ENCODE data around the gene SEMA3F.

Gene SEMA3F

GRCh38 chr3:50167841-50168209 lies 12.7 kb downstream of the SEMA3F start:
- H3F3A ChIP-seq (ENCODE audit: insufficient read depth) = no peaks in the 10 kb centered on the region
- TF ChIP-seq EZH2phosphoT487 (conservative IDR thresholded peaks at IDR 0.05; ENCODE audit: low read length) (no peak), CTCF (IDR thresholded peaks at IDR 0.05; ENCODE audit: insufficient read depth, low read length, poor library complexity, severe bottlenecking) (no peak)
- H3K9ac ChIP-seq (ENCODE audit: low read length) = no peak overlapping the region
- no peaks in the 10 kb centered on the region for H3K9me2 ChIP-seq (replicated peaks; ENCODE audit: insufficient read depth, low read length)
- no peaks in the 10 kb centered on the region for H3K27me3 ChIP-seq (ENCODE audit: low read length)
- H3K4me3 ChIP-seq (ENCODE audit: insufficient read depth, low read length, poor library complexity, severe bottlenecking) = no peak overlapping the region
- H3K4me2 ChIP-seq (ENCODE audit: low read depth, low read length, poor library complexity, severe bottlenecking) = no peak overlapping the region
- no peaks in the 10 kb centered on the region for H3K79me2 ChIP-seq (ENCODE audit: insufficient read depth, low read length)
- no peak overlapping the region for H3K27ac ChIP-seq (ENCODE audit: low read depth, low read length)
- H4K20me1 ChIP-seq (ENCODE audit: low read depth, low read length) = no peaks in the 10 kb centered on the region
- no peaks in the 10 kb centered on the region for H3K9me3 ChIP-seq (ENCODE audit: insufficient read depth, low read length)
- H2AFZ ChIP-seq (ENCODE audit: low read depth, low read length, severe bottlenecking) = no peak overlapping the region
- H3K36me3 ChIP-seq (ENCODE audit: low read length) = no peaks in the 10 kb centered on the region

GRCh38 chr3:50168388-50168787 lies 13.3 kb downstream of the SEMA3F start:
- Histone ChIP-seq H4K20me1 (ENCODE audit: low read depth, low read length) (no peaks in the 10 kb centered on the region), H3K9me2 (replicated peaks; ENCODE audit: insufficient read depth, low read length) (no peaks in the 10 kb centered on the region), H3F3A (ENCODE audit: insufficient read depth) (no peaks in the 10 kb centered on the region), H3K4me3 (ENCODE audit: insufficient read depth, low read length, poor library complexity, severe bottlenecking) (no peak overlapping the region), H3K79me2 (ENCODE audit: insufficient read depth, low read length) (no peaks in the 10 kb centered on the region), H3K27ac (ENCODE audit: low read depth, low read length) (no peak overlapping the region), H3K9ac (ENCODE audit: low read length) (no peak overlapping the region), H3K4me2 (ENCODE audit: low read depth, low read length, poor library complexity, severe bottlenecking) (no peak overlapping the region), H3K9me3 (ENCODE audit: insufficient read depth, low read length) (no peaks in the 10 kb centered on the region), H2AFZ (ENCODE audit: low read depth, low read length, severe bottlenecking) (no peak overlapping the region), H3K27me3 (ENCODE audit: low read length) (no peaks in the 10 kb centered on the region), H3K36me3 (ENCODE audit: low read length) (no peaks in the 10 kb centered on the region)
- TF ChIP-seq EZH2phosphoT487 (conservative IDR thresholded peaks at IDR 0.05; ENCODE audit: low read length) (no peak), CTCF (IDR thresholded peaks at IDR 0.05; ENCODE audit: insufficient read depth, low read length, poor library complexity, severe bottlenecking) (no peak)

- Histone ChIP-seq H3F3A (ENCODE audit: insufficient read depth) (no peaks in the 10 kb centered on the region), H3K4me2 (ENCODE audit: low read depth, low read length, poor library complexity, severe bottlenecking) (no peak overlapping the region), H2AFZ (ENCODE audit: low read depth, low read length, severe bottlenecking) (no peak overlapping the region)
These were observed 13.7 kb downstream of the SEMA3F start for GRCh38 chr3:50168791-50169190.

More at GRCh38 chr3:50168791-50169190, 13.7 kb downstream of the SEMA3F start:
- Histone ChIP-seq H3K9me2 (replicated peaks; ENCODE audit: insufficient read depth, low read length) (no peaks in the 10 kb centered on the region), H3K27ac (ENCODE audit: low read depth, low read length) (no peak overlapping the region), H3K4me3 (ENCODE audit: insufficient read depth, low read length, poor library complexity, severe bottlenecking) (no peak overlapping the region), H3K36me3 (ENCODE audit: low read length) (no peaks in the 10 kb centered on the region), H3K27me3 (ENCODE audit: low read length) (no peaks in the 10 kb centered on the region), H4K20me1 (ENCODE audit: low read depth, low read length) (no peaks in the 10 kb centered on the region), H3K79me2 (ENCODE audit: insufficient read depth, low read length) (no peaks in the 10 kb centered on the region), H3K9me3 (ENCODE audit: insufficient read depth, low read length) (no peaks in the 10 kb centered on the region), H3K9ac (ENCODE audit: low read length) (no peak overlapping the region)
- TF ChIP-seq CTCF (IDR thresholded peaks at IDR 0.05; ENCODE audit: insufficient read depth, low read length, poor library complexity, severe bottlenecking) (no peak), EZH2phosphoT487 (conservative IDR thresholded peaks at IDR 0.05; ENCODE audit: low read length) (no peak)

Measured in SU-DHL-6 (cell line).